ENCODE measurements around the gene NEMP1. TPM values are rescaled to one million over a fixed set of nuclear protein-coding genes. Genes with fewer than 3 reads are reported as not detected.

Gene NEMP1
- polyA plus RNA-seq, 1 experiment, result 6.7 TPM

DNA sequence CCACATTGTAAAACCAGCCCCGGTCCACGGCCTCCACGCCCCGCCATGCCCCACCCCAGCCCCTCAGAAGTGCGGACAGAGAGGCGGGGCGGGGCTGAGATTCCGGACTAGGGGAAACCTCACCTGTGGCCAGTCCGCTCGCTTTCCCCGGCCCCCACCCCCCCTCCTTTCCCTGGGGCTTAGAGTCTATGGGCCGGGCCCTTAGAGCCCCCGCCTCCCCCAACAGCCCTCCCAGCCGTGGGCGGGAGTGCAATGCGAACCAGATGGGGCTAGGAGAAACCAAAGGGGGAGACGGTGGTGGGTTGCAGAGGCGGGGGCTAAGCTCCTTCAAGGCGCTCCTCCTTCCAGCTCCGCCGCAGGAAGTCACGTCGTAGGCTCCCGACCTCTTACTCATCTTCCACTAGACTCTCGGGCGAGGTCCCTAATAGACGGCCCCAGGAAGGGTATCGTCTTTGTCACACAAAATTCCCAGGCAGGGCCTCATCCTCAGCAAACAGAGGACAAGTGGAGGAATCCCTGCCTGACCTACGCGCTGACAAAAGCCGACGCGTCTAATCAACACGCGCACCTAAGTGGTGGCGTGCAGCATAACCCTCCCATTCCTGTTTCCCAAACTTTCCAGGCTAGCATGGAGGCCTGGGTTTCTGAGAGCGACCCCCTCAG, 9.2 kb upstream of the NEMP1 start:
- H3K4me3 ChIP-seq (ENCODE audit: low read depth, low read length), result peak overlapping the region; percentile 64
- ChIA-PET CTCF (interaction anchor here (0.6 to 15.6 kb wide), 5 partner anchors 8 to 139 kb away, joined by 3 to 190 read pairs (median 4); partner anchors contain the start of gene STAT6), POLR2A (interaction anchor here (0.6 to 1.9 kb wide), 6 partner anchors 9 to 142 kb away, joined by 3 to 13 read pairs (median 4); partner anchors contain the start of genes LRP1, NEMP1, SHMT2 and STAT6)
- peaks cover 21% of the 10 kb centered on the region for H3K36me3 ChIP-seq (ENCODE audit: control insufficient read depth, insufficient read depth, low read length)
- no peaks in the 10 kb centered on the region for H3K27me3 ChIP-seq (ENCODE audit: control insufficient read depth, insufficient read depth, low read length)
- DNase-seq (ENCODE audit: low read depth), result peak; percentile 90
- TF ChIP-seq, protein P1, sequence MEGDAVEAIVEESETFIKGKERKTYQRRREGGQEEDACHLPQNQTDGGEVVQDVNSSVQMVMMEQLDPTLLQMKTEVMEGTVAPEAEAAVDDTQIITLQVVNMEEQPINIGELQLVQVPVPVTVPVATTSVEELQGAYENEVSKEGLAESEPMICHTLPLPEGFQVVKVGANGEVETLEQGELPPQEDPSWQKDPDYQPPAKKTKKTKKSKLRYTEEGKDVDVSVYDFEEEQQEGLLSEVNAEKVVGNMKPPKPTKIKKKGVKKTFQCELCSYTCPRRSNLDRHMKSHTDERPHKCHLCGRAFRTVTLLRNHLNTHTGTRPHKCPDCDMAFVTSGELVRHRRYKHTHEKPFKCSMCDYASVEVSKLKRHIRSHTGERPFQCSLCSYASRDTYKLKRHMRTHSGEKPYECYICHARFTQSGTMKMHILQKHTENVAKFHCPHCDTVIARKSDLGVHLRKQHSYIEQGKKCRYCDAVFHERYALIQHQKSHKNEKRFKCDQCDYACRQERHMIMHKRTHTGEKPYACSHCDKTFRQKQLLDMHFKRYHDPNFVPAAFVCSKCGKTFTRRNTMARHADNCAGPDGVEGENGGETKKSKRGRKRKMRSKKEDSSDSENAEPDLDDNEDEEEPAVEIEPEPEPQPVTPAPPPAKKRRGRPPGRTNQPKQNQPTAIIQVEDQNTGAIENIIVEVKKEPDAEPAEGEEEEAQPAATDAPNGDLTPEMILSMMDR (IDR thresholded peaks at IDR 0.05; ENCODE audit: insufficient read depth, low read depth, low read length), result no peak

DNA sequence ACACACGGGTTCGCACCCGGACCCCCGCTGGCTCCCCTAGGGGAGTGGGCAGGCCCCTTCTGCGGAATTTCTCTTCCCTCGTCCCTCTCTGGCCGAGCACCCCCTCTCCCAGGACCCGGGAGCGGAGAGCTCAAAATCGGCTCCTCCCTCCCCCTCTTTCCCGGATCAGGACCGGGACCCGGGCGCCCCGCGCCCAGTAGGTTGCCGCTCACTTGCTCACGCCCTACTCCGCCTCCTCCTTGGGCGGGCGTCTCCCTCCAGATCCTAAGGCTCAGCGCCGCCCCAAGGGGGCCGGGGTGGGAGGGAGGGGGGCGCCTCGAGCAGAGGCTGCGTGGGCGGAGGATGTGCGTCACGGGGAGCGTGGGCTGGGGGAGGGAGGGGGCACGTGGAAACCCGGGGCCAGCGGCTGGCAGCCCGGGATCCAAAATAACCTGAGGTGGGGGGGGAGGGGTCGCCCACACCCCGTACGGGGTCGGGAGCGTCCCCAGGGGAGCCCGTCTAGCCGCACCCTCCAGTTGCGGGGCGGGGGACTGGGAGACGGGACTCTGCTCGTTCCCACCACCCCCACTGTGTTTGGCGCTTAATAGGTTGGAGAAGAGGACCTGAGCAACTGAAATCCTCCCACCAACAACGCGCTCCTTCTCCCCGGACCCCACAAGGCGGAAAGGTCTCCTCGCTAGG, 8.6 kb upstream of the NEMP1 start:
- no peak for DNase-seq (ENCODE audit: low read depth)
- TF ChIP-seq, protein P1 (IDR thresholded peaks at IDR 0.05; ENCODE audit: insufficient read depth, low read depth, low read length), result no peak
- peaks cover 14% of the 10 kb centered on the region for H3K36me3 ChIP-seq (ENCODE audit: control insufficient read depth, insufficient read depth, low read length)
- ChIA-PET POLR2A (interaction anchor here (0.7 to 1.9 kb wide), 5 partner anchors 8 to 143 kb away, joined by 3 to 13 read pairs (median 4); partner anchors contain the start of genes LRP1, NEMP1, SHMT2 and STAT6), CTCF (interaction anchor here (1.0 to 15.6 kb wide), 4 partner anchors 11 to 347 kb away, joined by 3 to 190 read pairs (median 5); partner anchors contain the start of gene STAT6)
- H3K4me3 ChIP-seq (ENCODE audit: low read depth, low read length), result peak overlapping the region; percentile 64
- H3K27me3 ChIP-seq (ENCODE audit: control insufficient read depth, insufficient read depth, low read length), result no peaks in the 10 kb centered on the region

DNA sequence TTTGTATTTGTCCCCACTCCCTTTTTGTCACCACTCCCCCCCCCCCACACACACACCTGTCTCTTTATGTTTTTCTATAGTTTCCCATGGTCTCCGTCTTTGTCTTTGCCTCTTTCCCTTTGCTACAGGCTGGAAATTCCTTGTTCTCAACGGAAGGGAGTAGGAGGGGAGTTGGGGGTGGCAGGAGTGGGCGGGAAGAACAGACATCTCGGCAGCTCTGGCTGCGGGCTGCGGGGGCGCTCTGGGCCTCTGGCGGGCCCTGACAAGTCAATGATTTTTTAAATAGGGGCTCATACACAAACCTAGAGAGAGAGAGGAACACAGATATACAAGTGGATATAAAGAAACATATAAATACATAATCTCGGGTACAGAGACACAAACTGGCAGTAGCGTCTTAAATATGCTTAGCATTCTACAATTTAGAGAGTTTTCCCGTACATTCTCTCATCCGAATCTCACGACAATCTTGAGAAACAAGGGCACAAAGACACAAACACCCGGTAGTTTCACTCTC, 8.0 kb upstream of the NEMP1 start:
- H3K36me3 ChIP-seq (ENCODE audit: control insufficient read depth, insufficient read depth, low read length), result peaks cover 10% of the 10 kb centered on the region
- ChIA-PET POLR2A (interaction anchor here (0.6 to 1.9 kb wide), 2 partner anchors 7 to 16 kb away, joined by 13 to 21 read pairs; partner anchors contain the start of gene NEMP1), CTCF (interaction anchor here (0.6 to 15.6 kb wide), 4 partner anchors 14 to 346 kb away, joined by 3 to 190 read pairs (median 3); partner anchors contain the start of gene STAT6)
- H3K4me3 ChIP-seq (ENCODE audit: low read depth, low read length), result peak overlapping the region; percentile 64
- TF ChIP-seq, protein P1 (IDR thresholded peaks at IDR 0.05; ENCODE audit: insufficient read depth, low read depth, low read length), result peak; percentile 58
- H3K27me3 ChIP-seq (ENCODE audit: control insufficient read depth, insufficient read depth, low read length), result no peaks in the 10 kb centered on the region
- no peak for DNase-seq (ENCODE audit: low read depth)

DNA sequence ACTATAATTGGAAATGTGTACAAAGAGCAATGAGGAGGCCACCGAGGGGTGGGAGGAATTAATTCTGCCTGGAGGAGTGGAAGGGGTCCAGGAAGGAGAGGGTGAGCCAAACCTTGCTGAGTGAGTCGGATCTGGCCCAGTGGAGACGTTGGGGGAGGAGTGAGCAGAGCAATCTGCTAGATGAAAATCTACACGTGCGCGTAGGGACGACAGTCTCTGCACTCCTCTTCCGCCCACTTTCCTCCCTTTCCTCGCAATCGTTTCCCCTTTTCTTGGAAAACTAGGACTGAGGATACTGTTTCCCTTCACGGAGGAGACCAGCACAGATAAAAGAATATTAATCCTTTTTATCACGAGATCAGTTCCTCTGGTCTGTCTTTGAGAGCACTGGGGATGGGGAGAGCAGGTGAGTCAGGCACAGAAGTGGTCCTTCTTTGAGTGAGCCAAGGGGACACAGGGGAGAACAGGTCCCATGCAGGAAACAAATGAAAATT, 7.5 kb upstream of the NEMP1 start:
- TF ChIP-seq, protein P1 (IDR thresholded peaks at IDR 0.05; ENCODE audit: insufficient read depth, low read depth, low read length), result no peak
- Histone ChIP-seq H3K27me3 (ENCODE audit: control insufficient read depth, insufficient read depth, low read length) (no peaks in the 10 kb centered on the region), H3K36me3 (ENCODE audit: control insufficient read depth, insufficient read depth, low read length) (peaks cover 5% of the 10 kb centered on the region), H3K4me3 (ENCODE audit: low read depth, low read length) (peak overlapping the region; percentile 64)
- ChIA-PET POLR2A (interaction anchor here (0.6 kb wide), 1 partner anchor 17 kb away, joined by 21 read pairs; no protein-coding TSS in a partner anchor), CTCF (interaction anchor here (0.6 to 2.3 kb wide), 5 partner anchors 13 to 346 kb away, joined by 3 to 10 read pairs (median 3); partner anchors contain the start of gene STAT6)
- DNase-seq (ENCODE audit: low read depth), result no peak
